PC-3 (cell line): ENCODE measurements around the gene ADAT1.

Experiments
- EZH2 ChIP-seq: fragments of 300-600 bp; sonication (generic); IDR thresholded peaks from one replicate; pipeline ENCODE4 v1.6.1; 2017; ENCODE audit warnings: antibody characterized with exemption, mild to moderate bottlenecking, low read length; ENCODE audit not compliant: unreplicated experiment
- TF ChIP-seq, protein P1 (sequence below): fragments of 300-600 bp; sonication (generic); conservative IDR thresholded peaks from 2 replicates; pipeline ENCODE4 v1.5.1; 2017; ENCODE audit warnings: antibody characterized with exemption, low read depth, mild to moderate bottlenecking, low read length

DNA sequence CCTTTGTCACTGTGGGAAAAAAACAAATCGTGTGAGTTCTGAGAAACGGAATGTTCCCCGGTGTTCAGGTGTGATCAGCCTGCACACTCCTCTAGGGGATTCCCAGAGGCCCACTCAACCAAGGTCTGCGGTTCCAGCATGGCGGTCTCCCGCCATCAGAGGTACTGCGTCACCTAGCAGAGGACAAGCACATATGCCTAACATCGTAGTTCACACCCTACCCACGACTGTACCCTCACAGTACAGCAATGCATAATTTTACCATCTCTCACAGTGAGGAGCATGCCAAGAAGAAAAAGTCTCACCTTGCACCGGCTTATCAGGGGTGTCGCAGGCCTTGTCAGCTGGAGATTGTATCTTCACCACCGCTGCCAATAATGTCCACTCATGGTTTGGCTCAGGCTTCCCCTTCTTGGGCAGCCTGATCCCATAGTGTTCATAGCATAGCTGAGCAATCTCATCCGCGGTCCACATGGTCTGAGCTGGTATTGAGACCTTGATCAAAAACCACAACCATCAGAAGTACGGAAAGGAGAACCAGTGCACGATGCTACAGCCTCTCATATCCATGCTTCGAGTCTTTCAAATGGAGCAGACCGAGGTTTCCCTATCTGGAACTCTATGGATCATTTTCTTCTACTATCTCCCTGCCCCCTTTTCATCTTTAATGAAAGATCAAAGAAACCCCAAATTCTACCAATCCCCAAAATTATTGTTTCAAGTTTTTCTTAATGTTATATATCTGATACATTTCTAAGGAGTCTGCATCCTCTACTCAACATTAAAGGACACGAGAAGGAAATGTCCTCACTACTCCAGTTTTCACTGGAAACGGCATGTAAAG lies 2.5 kb downstream of the ADAT1 start:
- TF ChIP-seq, protein P1, sequence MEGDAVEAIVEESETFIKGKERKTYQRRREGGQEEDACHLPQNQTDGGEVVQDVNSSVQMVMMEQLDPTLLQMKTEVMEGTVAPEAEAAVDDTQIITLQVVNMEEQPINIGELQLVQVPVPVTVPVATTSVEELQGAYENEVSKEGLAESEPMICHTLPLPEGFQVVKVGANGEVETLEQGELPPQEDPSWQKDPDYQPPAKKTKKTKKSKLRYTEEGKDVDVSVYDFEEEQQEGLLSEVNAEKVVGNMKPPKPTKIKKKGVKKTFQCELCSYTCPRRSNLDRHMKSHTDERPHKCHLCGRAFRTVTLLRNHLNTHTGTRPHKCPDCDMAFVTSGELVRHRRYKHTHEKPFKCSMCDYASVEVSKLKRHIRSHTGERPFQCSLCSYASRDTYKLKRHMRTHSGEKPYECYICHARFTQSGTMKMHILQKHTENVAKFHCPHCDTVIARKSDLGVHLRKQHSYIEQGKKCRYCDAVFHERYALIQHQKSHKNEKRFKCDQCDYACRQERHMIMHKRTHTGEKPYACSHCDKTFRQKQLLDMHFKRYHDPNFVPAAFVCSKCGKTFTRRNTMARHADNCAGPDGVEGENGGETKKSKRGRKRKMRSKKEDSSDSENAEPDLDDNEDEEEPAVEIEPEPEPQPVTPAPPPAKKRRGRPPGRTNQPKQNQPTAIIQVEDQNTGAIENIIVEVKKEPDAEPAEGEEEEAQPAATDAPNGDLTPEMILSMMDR, result no peak
- no peak for TF ChIP-seq EZH2
